Activated naive CD4-positive, alpha-beta T cell treated with anti-CD3 and anti-CD28 coated beads, Interleukin-2, amount 50 U/mL, for 72 hours (primary cell): ENCODE results near the gene MAPKBP1. TPM values are rescaled to one million over a fixed set of nuclear protein-coding genes. Genes with fewer than 3 reads are reported as not detected.

ENCODE experiments used
- ATAC-seq, 2 donors: fragments of 150-1000 bp; cut with Tn5 transposase; 2 replicates each; pipeline ENCODE4 v1.10.0; 2021; ENCODE audit warnings: mild to moderate bottlenecking in 2 of 2, moderate library complexity in 2 of 2
- DNase-seq, 2 donors: peaks; one replicate each; pipeline ENCODE4 v3.0.0; 2021 to 2022; ENCODE audit warnings: low spot score in 2 of 2
- H3K27ac Mint-ChIP-seq, 2 donors: one replicate each; pipeline ENCODE4 v1.8.0; 2022; ENCODE audit warnings: mild to moderate bottlenecking in 2 of 2, mixed read lengths in 2 of 2
- H3K36me3 Mint-ChIP-seq, 2 donors: one replicate each; pipeline ENCODE4 v1.8.0; 2022; ENCODE audit warnings: mixed read lengths in 2 of 2
- H3K9me3 Mint-ChIP-seq, 2 donors: one replicate each; pipeline ENCODE4 v1.8.0; 2022; ENCODE audit warnings: mixed read lengths in 2 of 2
- total RNA-seq, 2 donors: library from RNA; stranded (reverse); gene quantifications; one replicate each; pipeline ENCODE4 v1.2.3, GENCODE V29; 2022

The MAPKBP1 gene
- total RNA-seq, 2 donors from 2014 or later = 31.0 to 31.3 TPM

DNA sequence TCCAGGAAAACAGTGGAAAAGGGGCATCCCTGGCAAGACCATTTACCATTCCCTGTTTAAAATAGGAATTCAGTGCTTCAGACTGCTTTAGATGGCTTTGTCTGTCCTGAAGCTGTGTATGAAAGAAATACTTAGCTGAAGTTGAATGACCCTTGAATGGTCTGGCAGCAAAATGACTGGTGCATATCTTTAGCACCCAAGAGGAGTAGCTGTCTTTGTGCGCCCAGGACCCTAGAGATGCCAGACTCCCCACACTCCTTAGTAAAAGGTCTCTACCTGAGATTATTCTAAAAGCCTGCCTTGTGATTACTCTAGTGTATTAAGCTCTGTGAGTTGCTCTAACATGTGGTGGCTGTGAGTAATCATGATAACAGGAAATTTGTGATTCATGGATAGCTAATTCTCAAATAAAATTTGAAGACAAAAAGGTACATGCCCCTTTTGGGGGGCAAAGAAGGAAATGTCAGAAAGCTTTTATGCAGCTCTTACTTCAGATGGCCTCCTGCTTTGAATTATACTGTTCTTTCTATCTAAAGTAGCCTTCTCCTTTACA lies 3.2 kb downstream of the MAPKBP1 start:
- DNase-seq = no peak
- H3K36me3 Mint-ChIP-seq = no peaks in the 10 kb centered on the region
- H3K27ac Mint-ChIP-seq = no peak overlapping the region

DNA sequence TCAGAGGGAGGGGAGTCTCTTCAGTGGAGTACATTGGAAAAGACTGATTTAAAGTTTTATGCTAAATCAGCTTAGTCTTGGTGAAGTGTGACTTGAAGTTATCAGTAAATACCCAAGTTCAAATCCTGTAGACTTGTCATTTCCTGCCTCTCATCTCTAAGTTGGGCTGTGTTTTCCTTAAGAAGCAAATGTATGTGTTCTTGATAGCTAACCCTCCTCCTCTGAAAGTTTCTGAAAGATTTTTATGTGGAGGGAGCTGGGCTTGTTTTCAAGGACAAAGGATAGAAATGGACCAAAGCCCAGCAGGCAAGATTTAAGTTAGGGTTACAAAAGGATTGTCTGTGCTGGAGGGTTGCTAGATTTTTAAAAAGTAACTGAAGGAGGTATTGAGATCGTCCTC lies 4.2 kb downstream of the MAPKBP1 start:
- no peaks in the 10 kb centered on the region for H3K36me3 Mint-ChIP-seq
- no peak overlapping the region for H3K27ac Mint-ChIP-seq
- no peaks in the 10 kb centered on the region for H3K9me3 Mint-ChIP-seq
- ATAC-seq = no peak
- DNase-seq = no peak

More for the DNA sequence above, 3.2 kb downstream of the MAPKBP1 start:
- H3K9me3 Mint-ChIP-seq = no peaks in the 10 kb centered on the region
- no peak for ATAC-seq

DNA sequence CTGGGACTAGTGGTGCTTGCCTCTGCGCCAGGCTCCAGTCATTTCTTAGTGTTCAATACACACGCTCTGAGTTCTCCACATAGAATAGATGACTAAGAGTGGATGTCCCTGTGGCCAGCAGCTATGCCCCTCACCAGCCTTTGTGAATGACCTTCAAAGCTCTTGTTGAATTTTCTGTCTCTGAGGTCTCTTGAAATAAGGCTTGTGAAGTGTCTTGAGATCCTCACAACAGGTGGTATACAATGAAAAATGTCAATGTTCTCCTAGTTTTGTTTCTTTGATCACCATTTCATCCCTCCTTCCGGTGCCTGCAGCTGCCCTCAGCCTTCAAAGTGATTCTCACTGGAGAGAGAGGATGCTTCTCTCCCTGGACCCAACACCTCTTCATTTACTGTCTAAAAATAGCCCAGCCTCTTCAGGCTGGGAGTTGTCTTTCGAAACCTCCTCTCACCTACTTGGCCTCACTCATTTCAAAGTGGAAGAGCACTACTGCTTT lies 5.4 kb downstream of the MAPKBP1 start:
- Mint-ChIP-seq H3K36me3 (no peaks in the 10 kb centered on the region), H3K9me3 (no peaks in the 10 kb centered on the region), H3K27ac (peak overlapping the region; percentile 47 to 85)
- ATAC-seq = peak; percentile 59 to 61
- no peak for DNase-seq

DNA sequence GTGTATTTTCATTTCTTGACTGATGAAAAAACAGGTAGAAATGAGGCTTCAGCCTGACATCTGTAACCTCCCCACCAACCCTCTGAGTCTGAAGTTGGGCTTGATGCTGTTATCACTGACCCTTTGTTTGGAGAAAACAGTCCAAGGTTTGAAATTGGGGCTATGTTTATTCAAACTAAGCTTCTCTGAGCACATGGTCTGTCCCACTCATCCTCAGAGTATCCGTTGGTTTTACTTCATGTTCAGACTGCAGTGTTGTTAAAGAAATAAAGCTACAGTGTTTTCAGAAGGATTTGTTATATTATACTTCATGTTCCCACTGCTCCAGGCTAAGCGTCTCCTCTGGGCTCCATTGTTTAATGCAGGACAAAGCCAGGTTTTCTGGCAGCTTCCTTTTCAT lies 6.0 kb downstream of the MAPKBP1 start:
- ATAC-seq = peak; percentile 41 to 65
- no peak for DNase-seq
- no peaks in the 10 kb centered on the region for H3K9me3 Mint-ChIP-seq
- H3K27ac Mint-ChIP-seq = peak overlapping the region; percentile 47 to 85
- no peaks in the 10 kb centered on the region for H3K36me3 Mint-ChIP-seq

DNA sequence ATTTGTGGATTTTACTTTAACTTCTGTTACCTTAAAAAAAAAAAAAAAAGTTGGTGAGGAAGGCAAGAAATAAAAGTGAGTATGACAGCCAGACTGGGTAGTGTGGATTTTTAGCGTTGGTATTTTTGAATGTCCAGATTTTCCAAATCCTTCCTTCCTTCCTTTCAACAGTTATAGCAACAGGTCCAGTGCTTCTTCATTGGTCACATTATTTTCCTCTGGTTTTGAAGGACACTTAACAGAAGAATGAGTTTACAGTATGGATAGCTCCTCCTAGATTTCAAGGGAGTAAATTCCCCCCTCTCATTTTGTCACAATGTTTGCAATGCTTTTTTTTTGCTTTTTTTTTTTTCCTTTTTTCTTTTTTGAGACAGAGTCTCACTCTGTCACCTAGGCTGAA lies 6.4 kb downstream of the MAPKBP1 start:
- no peak for DNase-seq
- Mint-ChIP-seq H3K9me3 (no peaks in the 10 kb centered on the region), H3K36me3 (no peaks in the 10 kb centered on the region), H3K27ac (peak overlapping the region in 1 of 2 donors; percentile 47)
- ATAC-seq = no peak

DNA sequence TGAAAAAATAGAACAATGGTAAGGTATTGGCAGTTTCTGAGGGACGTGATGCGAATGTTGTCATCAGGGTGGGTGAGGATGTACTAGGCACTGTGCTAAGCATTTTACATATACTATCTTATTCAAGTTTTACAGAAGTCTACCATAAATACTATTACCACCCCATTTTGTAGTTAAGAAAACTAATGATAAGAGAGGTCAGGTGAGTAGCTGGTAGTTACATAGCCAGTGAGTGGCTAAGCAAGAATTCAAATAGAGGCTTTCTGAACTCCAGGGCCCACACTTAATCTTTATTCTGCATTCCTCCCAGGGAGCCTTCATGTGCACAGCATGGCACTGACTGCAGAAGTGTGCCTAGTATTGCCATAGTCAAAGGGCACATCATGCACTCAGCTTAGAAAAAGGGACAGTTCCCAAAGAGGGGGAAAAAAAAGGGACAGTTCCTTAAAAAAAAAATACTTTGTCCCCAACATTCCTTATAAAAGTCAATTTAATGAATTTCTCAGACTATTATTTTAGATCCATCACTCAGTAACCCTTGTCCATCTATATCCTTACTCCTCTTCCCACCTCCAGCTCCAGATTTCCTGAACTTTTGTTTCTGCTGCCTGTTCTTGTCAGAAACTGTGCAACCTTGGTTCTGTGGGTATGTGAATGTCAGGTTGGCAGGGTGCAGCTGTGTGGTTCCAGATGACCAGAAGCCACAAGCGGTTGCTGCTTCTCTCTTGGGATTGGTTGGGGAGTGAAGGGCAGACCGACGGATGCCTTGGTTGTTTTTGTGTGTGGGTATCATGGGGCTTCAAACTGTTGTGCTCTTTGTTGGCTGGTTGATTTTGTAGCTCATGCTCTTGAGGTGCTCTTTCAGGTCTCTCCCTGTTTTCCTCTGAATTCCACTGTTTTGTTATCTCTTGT lies 8.3 kb downstream of the MAPKBP1 start:
- DNase-seq (no peak), ATAC-seq (no peak)
- Mint-ChIP-seq H3K36me3 (no peaks in the 10 kb centered on the region), H3K27ac (no peak overlapping the region), H3K9me3 (no peaks in the 10 kb centered on the region)

DNA sequence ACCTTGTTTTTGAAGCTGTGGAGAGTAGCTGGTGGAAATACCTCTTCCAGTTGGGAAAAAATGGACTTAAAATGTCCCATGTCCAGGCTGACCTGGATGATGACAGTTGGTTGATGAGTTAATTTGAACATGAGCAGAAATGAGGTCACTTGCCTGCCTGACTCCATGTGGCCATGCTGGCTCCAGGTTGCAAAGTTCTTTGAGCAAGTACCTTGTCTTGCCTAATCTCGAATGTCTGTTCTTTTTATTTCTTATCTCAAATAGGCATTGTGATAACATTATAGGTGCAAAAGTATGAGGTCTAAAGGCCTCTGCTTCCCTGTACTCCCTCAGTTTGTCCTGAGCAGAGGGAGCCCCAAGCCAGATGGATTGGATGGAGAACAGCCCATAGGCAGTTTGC lies 9.0 kb downstream of the MAPKBP1 start:
- H3K36me3 Mint-ChIP-seq = no peaks in the 10 kb centered on the region
- no peak overlapping the region for H3K27ac Mint-ChIP-seq
- ATAC-seq (no peak), DNase-seq (no peak)
- no peaks in the 10 kb centered on the region for H3K9me3 Mint-ChIP-seq

DNA sequence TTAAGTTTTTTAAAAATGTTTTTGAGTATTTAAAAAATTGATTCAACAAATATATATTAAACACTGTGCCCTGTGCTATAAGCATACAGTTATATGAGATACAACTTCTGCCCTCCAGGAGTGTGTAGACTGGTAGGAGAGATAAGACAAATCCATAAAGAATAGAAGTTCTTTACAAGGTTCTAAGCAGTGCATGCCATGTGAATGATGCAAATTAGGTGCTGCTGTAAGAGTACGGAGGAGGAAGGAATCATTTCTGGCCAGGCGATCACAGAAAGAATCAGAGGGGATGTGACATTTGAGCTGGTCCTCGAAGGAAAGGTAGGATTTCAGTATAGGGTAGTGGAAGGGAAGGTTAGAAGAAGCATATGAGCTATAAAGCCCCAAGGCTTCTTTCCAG lies 14.0 kb downstream of the MAPKBP1 start:
- no peak for DNase-seq
- no peak overlapping the region for H3K27ac Mint-ChIP-seq
- H3K9me3 Mint-ChIP-seq = no peaks in the 10 kb centered on the region
- no peaks in the 10 kb centered on the region for H3K36me3 Mint-ChIP-seq
- ATAC-seq = no peak

DNA sequence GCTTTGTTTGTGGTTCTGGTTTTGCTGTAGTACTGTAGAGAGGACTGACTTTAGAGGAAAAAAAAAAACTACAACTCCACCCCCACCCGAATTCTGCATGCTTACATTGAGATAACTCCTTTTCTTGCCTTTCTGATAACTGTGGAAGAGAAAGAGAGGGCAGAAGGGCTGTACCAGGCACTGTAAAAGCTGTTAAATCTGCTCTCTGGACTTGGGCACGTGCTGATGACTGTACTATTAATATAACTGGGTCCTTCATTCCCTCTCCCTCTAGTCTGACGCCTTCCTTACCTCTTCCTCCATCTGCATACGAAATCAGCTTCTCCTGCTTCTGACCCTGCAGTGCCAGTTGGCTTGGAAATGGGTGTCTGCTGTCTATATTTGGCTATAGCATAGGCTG lies 15.0 kb downstream of the MAPKBP1 start:
- H3K36me3 Mint-ChIP-seq = no peaks in the 10 kb centered on the region
- no peaks in the 10 kb centered on the region for H3K9me3 Mint-ChIP-seq
- ATAC-seq (no peak), DNase-seq (no peak)
- no peak overlapping the region for H3K27ac Mint-ChIP-seq

DNA sequence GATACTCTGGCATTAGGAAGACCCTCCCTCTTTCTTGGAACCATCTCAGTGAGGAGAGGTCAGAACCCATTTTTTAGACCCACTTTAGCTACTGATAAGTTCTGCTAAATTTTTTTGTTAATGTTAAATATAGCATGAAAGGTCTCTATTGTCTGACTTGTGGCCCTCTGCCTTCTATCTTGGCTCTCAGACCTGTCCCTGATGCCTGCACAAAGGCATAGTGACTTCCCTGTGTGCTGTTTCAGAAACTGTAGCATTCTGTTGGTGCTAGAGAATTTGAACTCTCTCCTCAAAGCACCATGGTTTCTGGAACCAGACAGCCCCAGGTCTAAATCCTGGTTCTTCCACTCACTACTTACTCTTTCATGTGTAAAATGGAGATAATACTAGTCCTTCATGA lies 15.4 kb downstream of the MAPKBP1 start:
- Mint-ChIP-seq H3K36me3 (no peaks in the 10 kb centered on the region), H3K27ac (no peak overlapping the region), H3K9me3 (no peaks in the 10 kb centered on the region)
- ATAC-seq = no peak
- DNase-seq = no peak

DNA sequence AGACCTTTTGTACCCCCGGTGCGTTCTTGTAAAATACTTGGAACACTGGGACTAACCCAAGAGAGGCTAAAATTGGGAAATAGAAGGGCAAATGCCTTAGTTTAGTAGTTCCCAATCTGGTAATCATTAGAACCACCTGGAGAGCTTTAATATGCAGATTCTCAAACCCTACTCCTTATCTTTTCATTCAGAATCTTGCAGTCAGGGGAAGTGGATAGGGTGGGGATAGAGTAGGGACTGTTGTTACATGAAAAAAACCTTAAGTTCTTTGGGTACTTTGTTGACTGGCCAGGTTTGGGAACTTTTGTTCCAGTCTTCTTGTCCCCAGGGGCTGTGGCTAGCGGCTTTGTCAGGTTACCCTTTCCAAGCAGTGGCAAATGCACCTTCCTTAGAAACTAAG lies 15.9 kb downstream of the MAPKBP1 start:
- Mint-ChIP-seq H3K27ac (peak overlapping the region in 1 of 2 donors; percentile 54), H3K36me3 (no peaks in the 10 kb centered on the region), H3K9me3 (no peaks in the 10 kb centered on the region)
- DNase-seq = no peak
- no peak for ATAC-seq

DNA sequence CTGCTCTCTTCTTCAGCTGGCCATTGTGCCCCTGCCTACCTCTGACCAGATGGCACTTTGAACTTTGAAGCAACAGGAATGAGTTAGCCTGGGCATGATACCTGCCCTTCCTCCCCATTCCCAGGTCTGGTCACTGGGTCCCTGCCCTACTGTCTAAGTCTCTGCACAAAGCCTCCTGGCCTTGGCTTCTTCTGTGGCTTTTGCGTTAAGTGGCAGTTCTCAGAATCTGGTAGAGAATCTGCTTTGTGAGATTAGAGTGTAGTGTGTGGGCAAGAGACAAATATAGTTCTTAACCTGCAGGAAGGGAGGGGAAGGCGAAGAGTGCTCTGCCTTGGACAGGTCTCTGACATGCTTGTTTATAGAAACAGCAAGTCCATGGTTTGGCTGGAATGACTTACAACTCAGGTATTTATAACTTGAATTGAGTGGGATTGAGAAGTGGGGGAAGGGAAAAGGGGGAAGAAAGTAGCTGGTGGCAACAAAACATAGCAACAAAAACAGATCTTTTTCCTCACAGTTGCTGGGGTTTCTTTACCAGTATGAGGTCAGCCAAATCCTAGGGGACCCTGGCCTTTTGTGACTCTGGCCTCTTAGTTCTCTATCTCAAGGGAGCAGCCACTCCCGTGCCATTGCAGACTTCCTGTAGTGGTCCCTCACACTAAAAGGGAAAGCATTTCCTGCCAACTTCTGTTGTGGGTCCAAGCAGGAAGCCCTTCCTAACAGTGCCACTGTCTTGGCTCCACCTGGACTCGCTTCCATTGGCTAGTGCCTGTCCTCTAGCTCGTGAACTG lies 16.7 kb downstream of the MAPKBP1 start:
- Mint-ChIP-seq H3K36me3 (no peaks in the 10 kb centered on the region), H3K9me3 (no peaks in the 10 kb centered on the region), H3K27ac (peak overlapping the region; percentile 54 to 87)
- DNase-seq (no peak), ATAC-seq (peak; percentile 29 to 34)

DNA sequence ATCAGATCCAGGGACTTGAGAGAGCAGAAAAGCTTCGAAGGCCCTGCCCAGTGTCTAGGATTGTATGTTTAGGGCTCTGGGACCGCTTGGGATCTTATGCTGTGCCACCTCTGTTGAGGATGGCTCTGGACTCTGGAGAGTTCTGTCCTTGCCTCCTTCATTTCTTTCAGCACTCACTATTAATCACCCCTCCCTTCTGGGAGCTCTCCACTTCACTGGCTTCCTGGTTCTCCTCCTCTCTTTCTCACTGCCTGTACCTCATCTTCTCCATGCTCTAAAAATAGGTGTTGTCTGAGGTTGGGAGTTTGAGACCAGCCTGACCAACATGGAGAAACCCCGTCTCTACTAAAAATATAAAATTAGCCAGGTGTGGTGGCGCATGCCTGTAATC lies 17.3 kb downstream of the MAPKBP1 start:
- ATAC-seq = peak in 1 of 2 donors; percentile 9
- no peak for DNase-seq
- H3K36me3 Mint-ChIP-seq = no peaks in the 10 kb centered on the region
- H3K9me3 Mint-ChIP-seq = no peaks in the 10 kb centered on the region
- H3K27ac Mint-ChIP-seq = peak overlapping the region; percentile 54 to 61

DNA sequence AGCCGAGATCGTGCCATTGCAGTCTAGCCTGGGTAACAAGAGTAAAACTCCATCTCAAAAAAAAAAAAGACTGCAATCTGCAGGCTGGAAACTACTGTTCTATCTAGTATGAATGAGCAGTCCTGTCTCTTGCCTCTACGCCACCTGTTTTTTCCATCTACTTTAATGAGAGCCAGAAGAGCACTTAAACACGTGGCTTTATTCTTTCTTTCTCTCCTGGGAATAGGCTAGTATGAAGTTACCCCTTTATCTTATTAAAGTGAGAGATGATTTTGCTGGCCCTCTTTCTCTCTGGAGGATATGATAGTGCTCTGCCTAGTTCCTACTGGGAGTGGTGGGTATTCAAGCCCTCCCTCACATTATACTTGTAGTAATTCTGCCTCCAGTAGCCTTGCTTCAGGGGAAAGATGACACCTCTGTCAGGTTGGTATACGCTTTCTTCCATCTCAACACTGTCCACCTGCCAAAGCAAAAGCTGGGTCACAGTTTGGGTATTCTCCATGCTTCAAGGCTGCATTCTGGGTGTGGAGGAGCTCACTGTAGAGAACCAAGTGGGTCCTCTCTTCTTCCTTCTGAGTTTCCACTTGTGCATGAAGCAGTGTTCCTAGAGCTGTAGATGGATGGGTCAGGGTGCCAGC lies 17.8 kb downstream of the MAPKBP1 start:
- no peaks in the 10 kb centered on the region for H3K36me3 Mint-ChIP-seq
- H3K9me3 Mint-ChIP-seq = no peaks in the 10 kb centered on the region
- no peak for DNase-seq
- H3K27ac Mint-ChIP-seq = peak overlapping the region; percentile 25 to 54
- ATAC-seq = no peak

DNA sequence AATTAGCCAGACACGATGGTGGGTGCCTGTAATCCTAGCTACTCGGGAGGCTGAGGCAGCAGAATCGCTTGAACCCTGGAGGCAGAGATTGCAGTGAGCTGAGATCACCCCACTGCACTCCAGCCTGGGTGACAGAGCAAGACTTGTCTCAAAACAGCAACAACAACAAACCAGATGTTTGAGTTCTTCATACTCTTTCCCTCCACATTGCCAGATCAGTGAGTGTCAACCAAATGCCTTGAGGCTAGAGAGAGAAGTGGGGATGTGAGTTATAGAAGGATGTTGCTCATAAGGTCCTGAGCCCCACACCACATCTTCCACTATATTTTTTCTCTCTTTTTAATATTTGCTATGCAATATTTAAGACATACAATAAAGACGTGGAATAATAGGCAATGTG lies 19.8 kb downstream of the MAPKBP1 start:
- Mint-ChIP-seq H3K36me3 (no peaks in the 10 kb centered on the region), H3K27ac (no peak overlapping the region), H3K9me3 (no peaks in the 10 kb centered on the region)
- ATAC-seq = no peak
- no peak for DNase-seq

DNA sequence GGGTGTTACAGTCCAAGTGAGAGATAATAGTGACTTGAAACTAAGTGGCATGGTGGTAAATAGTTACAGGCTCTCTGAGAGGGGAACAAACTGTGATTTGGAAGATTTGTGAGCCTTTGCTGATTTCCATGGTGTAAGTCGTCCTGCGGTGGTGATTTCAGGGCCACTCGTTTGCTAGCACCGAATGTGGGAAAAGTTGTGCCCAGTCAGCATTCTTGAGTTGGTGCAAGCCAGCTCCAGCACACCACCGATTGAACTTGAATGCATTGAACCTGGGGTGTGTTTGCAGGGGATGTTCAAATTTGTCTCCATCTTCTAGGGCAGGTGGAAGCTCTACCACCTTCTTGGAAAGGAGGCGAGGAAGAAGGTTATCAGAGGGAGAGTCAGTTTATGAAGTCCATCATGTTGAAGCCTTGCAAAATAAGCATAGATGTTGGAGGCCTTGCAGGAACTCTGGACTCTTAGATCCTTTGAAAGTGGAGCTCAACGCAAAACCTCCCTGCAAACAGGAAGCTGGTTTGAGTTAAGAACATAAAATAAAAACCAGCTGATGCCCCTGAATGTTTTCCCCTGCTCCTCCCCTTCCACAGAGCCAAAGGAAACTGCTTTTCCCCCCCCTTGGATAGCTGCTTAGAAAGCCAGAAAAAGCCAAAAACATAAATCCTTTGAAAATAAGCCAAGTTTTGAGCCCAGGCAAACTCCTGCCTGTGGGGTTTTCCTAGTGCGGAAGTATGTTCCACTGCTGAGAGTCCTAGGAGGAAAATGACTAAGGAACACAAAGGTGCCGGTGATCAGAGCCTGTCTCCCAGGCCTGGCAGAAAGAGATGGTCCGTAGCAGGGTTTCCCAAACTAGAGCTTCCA lies 21.9 kb downstream of the MAPKBP1 start:
- DNase-seq (no peak), ATAC-seq (no peak)
- peak overlapping the region in 1 of 2 donors; percentile 65 for H3K27ac Mint-ChIP-seq
- H3K9me3 Mint-ChIP-seq = no peaks in the 10 kb centered on the region
- H3K36me3 Mint-ChIP-seq = peaks cover 7% of the 10 kb centered on the region in 2 donors
